HG03064 (cell line): Measurements from ENCODE around the gene PAXX.

Source experiments
- ATAC-seq: cut with Tn5 transposase; IDR thresholded peaks from one replicate; pipeline ENCODE4 v1.9.1; 2021; ENCODE audit warnings: low read depth; ENCODE audit not compliant: unreplicated experiment

Gene PAXX

DNA sequence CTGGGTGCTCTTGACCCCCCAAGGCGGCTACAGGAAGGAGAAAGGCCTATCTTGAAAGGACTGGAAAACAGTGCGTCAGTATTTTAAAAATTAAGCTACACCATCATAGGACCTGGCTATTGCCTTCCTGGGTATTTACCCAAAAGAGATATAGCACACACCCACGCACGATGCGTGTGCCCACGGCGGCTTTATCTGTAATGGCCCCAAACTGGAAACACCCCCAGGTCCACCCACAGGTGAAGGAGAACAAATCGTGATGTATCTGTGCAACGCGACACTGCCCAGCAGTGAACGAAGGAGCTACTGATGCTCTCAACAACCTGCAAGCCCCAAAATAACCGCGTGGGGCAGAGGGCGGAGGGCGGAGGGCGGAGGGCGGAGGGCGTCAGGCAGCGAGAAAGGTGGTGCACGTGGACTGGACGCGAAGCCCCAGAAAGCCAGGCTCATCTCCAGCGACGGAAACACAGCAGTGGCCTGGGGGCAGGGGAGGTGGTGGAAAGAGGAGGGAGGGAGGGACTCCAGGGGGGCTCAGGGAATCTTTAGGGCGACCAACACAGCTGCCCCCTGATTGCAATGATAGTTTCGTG lies 27.3 kb upstream of the PAXX start:
- ATAC-seq: no peak

DNA sequence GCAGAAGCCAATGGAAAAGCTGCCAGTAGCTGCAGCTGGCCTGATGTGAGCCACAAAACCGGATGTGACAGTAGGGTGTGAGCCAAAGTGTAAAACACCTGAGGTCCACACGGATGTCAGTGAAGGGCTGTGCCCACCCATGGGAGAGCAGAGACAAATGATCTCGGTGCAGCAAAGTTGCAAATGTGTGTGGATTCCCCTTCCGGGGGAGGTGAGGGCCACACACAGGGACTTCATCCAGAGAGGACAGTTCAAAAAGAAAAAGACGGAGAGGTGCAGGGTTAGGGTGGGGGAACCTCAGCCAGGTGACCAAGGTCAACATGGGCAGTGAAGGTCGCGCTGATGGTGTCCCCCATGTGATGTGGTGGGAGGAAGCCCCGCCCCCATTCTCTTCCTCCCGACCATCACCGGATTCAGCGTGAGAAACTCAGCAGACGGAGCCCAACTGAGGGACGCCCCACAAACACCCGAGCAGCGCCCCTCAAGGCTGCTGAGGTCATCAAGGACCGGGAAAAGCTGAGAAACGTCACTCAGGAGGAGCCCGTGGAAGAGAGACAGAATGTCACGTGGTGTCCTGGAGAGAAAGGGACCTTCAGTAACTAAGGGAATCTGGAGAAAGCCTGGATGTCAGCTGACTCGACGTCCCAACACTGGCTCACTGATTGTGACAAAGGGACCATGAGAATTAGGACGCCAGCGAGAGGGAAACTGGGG lies 26.3 kb upstream of the PAXX start:
- no peak for ATAC-seq

DNA sequence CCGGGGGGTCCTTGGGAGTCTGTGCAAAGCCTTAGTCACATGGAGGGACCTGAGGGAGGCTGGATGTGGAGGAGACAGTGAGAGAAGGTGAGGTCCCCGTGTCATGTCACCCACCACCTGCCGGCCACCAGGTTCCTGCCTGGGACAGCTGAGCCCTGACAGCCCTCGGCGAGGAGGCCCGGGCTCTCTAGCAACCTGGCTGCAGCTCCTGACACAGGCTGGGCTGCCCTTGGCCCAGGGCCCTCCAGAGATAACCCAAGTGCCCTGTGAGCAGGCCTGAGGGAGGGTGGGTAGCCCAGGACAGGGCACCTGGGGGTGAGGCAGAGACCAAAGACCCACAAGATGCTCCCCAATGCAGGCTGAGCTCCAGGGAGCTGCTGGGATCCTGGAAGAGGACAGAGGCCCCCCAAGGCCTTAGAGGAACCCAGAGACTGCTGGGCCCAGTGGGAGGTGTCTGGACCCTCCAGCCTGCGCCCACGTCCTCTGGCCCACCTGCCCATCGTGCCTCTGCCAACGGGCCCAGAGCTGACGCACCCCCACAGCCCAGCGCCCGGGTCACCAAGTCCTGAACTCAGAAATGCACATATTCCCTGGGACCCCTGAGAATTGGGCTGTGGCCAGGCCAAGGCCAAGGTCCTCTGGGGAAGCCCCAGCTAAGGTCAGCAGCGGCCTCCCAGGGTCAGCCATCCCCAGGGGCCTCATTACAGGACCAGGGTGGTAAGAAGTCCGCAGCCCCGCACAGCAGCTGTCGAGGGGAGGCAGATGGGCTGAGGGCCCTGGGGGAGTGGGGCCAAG lies 23.7 kb upstream of the PAXX start:
- ATAC-seq: no peak

DNA sequence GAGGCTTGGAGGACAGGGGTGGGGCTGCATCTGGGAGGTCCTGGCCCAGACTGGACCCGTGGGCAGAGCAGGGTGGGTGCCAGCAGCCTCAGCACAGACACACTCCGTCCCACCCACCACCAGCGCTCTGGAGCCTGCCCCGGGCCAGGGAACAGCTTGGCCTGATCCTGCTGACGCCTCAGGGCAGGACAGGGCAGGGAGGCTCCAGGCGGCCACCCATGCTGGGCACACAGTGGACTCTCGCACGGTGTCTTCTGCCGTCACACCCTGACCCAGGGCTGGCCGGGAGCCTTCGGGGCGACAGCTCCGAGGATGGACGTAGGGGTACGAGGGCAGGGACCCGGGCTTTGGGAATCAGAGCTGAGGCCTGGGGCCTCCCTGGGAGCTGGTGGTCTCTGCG lies 23.1 kb upstream of the PAXX start:
- ATAC-seq: no peak

DNA sequence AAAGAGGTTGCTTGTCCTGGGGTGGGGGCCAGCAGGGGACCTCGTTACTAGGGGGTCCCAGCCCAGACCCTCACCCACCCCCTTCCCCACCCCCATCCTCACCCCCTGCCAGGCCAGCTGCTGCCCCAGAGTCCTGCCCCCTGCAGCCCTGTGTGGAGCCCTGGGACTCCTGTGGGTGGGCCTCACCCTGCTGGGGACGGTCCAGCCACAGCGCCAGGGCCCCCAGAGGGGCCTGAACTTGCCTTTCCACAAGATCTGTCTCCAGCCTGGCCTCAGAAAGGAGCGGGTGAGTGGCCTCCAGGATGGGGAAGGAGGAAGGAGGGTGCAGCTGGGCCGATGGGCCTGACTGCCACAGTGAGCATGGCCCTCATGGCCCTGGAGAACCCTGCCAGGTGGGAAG lies 22.4 kb upstream of the PAXX start:
- no peak for ATAC-seq

DNA sequence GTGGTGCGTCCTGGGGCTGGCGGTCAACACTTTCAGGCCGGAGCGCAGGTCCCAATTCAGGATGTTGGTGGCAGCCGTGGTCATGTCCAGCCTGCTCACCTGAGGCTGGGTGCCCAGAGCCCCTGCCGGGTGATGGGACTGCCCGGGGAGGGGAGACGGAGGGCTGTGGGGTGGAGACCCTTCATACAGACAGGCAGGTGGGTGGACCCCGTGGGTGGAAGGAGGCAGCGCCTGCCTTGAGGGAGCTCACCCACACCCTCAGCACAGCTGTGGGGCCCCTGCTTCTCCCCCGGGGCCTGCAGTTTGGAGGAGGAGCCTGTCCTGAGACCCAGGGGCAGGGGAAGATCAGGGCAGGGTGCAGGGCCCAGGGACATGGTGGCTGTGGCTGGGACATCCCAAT lies 21.9 kb upstream of the PAXX start:
- ATAC-seq: no peak

DNA sequence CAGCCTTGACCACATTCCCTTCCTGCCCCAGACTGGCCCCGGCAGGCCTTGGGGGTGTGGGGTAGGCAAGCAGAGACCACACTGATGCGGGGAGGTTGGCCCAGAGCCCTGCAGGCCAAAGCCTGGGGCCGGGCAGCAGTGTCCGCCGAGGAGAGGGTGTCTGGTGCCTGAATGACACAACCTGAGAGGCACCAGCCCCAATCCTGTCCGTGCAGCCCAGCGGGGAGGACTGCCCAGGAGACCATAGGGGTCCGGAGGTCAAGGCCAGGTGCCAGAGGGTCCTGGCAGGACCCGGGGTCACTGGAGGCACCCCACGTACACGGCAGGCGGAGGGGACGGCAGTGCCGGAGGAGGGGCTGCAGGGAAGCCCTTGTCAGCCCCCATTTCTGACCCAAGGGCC lies 20.5 kb upstream of the PAXX start:
- no peak for ATAC-seq

DNA sequence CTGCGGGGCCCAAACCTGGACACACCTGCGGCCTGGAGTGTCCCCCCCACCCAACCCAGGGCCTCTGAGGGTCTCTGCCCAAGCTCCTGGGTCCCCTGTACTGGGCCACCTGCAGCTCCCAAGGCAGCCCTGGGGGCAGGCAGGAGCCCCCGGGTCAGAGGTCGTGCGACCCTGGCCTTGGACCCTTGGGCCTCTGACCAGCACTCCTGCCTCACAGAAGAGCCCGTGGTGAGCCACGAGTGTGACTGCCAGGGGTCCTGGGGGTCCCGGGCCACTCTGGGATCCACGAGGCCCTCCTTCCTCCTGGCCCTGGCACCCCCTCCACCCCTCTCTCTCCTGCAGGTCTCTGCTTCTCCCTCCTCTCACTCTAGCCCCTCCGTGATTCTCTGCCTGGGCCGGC lies 19.9 kb upstream of the PAXX start:
- no peak for ATAC-seq

DNA sequence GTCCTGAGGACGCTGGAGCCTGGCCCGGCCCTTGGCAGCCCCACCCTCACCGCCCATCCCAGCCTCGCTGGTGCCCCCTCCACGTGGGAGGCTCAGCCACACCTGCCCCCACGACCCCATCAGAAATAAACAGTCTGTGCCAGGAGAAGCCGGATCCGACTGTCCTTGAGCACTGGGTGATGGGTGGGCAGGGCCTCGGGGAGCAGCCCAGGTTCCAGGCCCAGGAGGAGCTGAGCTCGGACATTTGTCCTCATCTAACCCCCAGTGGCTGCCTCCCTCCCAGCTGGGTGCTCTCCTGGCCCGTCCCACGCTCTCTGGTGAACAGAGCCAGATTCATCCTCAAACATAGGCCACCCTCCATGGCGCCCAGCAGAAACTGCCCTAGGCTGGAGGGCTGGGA lies 19.5 kb upstream of the PAXX start:
- no peak for ATAC-seq

DNA sequence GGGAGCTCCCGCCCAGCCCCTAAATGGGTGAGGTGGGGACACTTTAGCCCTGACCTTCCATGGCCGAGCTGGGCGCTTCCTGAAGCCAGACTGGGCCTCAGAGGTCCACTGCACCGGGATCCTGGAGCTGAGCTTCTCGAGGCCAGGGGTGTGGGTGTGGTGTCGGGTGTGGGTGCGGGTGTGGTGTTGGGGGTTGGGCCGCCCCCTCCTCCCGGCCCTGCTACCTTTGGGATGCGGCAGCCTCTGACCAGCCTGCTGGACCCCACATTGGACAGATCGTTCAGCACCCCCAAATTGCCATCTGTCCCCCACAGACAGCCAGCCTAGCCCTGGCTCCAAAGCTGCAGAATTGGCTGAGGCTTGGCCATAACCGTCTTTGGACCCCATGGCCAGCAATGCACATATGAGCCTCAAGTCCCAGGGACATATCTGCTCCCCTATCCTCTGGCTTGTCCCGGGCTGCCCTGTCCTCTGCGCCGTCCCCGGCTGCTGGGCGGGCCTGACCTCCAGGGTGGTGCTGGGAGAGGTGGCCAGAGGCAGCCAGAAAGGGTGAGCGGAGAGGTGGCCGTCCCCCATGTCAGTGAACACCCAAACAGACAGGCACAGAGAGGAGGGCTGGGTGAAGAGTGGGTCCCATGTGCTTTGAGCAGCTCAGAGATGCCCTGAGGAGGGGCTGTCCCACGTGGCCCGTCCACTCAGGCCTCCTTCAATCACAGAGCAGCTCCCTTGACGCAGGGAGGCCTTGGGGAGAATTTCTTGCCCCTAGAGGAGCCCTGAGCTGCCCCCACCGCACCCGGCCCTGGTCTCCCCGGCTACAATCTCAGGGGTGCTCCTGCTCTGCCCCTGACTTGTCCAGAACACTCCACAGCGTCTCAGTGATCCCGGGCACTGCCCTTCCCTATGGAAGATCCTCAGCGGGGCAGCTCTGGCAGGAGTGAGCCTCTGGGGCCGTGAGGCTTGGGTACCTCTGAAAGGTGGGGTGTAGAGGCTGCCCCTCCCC lies 18.3 kb upstream of the PAXX start:
- no peak for ATAC-seq

DNA sequence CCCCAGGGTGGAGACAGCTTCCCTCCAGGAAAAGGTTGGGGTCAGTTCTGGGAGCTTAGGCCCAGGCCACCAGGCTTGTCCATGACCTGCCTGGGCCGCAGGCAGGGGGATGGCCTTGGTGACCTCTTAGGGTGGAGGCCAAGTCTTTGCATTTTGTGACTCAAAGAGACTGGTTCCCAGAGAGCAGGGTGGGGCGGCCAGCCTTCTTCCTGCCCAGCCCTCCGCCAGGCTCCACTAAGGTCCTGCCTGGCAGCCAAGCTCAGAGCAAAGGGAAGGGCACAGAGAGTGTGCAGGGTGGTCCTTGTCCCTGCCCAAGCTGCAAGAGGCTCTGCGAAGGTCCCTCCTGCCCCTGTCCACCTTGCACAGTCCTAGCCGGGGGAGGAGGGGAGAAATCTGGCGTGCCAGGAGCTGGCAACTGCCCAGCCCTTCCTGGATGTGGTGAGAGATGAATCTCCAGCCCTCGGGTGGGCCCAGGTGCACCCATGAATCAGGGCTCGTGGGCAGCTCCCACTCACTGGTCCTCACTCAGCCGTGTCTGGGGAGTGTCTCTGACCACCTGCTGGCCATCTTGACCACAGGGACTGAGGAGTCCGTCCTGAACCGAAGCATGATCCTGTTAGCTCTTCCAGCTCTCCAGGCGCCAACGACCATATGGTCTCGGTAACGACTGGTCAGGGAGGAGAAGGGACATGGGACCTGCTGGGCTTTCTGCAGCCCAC lies 17.2 kb upstream of the PAXX start:
- no peak for ATAC-seq

DNA sequence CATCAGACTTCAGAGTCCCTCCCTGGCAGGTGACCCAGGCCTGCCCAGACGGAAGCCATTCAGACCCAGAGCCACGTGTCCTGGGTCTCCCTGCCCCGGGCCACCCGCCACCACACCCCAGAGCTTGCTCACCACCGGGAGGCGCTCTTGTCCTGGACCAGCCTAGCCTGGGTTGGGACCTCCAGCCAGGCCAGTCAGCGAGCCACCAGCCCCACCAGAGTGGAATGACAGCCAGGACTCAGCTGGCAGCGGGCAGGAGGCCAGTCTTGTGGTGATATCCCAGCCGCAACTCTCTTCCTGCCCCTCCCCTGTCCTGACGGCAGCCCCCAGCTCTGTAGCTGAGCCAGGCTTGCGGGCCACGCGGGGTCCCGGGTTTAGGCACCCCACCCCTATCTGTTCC lies 16.6 kb upstream of the PAXX start:
- ATAC-seq: no peak

DNA sequence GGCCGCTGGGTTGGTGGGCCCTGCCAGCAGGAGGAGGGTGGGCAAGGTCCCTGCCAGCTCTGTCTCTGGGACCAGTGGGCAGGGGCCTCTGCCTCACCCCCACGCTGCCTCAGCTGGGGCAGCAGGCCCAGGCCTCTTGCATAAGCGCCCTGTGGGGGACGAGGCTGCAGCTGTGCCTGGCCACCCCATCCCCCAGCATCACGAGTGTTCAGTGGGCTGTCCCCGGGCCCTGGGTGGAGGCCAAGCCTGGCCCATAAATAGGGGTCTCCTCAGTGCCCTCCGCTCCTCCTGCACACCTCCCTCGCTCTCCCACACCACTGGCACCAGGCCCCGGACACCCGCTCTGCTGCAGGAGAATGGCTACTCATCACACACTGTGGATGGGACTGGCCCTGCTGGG lies 15.0 kb upstream of the PAXX start, which contains the start of gene PTGDS:
Gene PTGDS, plus strand, starts transcription at position 282 of the 400 bp plus-strand sequence. Its CDS starts 75 bp downstream, at position 357.
- ATAC-seq: no peak

DNA sequence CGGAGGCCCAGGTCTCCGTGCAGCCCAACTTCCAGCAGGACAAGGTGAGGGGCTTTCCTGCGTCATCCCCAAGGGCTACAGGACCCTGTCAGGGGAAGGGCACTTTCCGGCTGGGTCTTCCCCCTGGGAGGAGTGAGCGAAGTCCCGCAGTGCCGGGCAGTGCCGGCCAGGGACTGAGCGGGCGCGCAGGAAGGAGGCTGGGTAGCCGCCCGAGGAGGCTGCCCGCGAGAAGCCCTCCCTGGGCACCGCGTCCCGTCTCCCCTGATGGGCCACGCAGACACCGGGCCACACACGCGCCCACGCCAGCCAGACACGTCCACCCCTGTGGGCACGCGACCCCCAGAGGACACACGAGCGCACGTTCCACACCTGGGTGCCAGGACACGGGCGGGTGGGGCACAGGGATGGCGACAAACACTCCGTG lies 14.6 kb upstream of the PAXX start:
- ATAC-seq: no peak

DNA sequence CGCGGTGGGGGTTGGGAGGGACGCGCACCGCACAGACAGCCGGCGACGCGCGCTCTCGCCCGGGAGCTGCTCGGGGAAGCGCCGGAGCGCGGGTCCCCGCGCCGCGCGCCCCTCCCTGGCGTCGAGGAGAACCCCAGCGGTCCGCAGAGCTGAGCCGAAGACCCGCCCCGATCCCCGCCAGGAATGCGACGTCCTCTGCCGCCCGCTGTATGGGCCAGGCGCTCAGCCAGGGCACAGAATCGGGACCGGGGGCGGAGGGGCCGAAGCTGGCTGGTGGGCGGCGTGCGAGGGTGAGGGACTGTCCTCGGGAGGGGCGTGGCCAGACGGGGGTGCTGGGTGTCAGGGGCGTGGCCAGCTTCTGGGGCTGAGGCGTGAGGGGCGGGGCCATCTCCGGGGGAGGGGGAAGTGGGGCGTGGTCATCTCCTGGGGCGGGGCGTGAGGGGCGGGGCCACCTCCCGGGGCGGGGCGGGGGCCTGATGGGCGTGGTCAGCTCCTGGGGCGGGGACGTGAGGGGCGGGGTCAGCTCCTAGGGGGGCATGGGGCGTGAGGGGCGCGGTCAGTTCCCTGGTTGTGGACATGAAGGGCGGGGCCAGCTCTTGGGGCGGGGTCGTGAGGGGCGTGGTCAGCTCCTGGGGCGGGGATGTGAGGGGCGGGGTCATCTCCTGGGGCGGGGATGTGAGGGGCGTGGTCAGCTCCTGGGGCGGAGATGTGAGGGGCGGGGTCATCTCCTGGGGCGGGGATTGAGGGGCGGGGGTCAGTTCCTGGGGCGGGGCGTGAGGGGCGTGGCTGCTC lies 14.0 kb upstream of the PAXX start:
- ATAC-seq: no peak

DNA sequence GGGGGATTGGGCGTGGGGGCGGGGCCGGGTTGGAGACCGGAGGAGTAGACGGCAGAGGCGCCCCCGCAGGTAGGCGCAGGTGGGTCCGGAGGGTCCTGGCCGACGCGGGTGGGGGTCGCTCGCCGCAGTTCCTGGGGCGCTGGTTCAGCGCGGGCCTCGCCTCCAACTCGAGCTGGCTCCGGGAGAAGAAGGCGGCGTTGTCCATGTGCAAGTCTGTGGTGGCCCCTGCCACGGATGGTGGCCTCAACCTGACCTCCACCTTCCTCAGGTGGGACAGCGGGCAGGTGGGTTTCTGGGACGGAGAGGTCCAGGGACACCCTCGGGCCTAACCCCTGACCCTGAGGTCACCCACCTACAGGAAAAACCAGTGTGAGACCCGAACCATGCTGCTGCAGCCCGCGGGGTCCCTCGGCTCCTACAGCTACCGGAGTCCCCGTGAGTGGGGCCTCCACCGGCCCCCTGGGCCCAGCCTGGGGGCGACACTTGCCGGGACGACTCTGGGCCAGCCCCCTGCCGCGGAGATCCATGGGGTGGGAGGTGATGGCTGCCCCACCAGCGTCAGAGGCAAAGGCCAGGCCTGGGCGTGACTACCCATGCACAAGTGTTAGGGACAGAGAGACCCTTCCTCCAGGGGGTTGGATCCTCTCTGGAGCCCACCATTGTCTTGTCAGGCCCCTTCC lies 13.2 kb upstream of the PAXX start:
- no peak for ATAC-seq

DNA sequence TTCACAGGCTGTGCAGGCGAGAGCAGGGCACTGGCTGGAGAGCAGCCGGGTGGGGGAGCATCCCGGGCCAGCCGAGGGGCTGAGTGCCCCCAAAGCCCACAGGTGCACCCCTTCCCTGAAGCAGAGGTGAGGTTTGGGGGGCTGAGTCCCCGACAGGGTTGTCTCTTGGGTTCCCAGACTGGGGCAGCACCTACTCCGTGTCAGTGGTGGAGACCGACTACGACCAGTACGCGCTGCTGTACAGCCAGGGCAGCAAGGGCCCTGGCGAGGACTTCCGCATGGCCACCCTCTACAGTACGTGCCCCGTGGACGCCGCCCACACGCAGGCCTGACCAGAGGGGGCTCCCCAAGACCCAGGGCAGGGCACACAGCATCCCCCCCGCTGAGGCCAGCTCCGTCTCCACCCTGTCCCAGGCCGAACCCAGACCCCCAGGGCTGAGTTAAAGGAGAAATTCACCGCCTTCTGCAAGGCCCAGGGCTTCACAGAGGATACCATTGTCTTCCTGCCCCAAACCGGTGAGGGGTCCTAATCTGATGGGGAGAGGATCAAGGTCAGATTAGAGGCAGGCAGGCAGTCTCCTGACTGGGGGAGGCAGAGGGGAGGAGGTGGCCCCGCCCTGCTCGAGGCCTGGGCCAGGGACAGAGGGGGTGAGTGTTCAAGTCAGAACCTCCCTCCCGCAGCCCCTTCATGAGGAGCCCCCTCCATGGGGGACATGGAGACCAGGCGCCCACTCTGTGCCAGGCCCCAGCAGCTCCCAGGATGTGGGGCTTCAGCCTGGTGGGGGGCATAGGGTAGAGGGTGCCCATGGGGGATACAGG lies 12.2 kb upstream of the PAXX start:
- no peak for ATAC-seq
